ENCODE results near the gene COL19A1. TPM values are rescaled to one million over a fixed set of nuclear protein-coding genes. Genes with fewer than 3 reads are reported as not detected.

Gene COL19A1
- total RNA-seq, 1 experiment from 2014 or later: not detected

GRCh38 chr6:70221025-70221714 is 354.8 kb downstream of the COL19A1 start:
- H3K4me1 ChIP-seq (ENCODE audit: control insufficient read depth, insufficient read depth, low read length): no peaks in the 10 kb centered on the region
- no peaks in the 10 kb centered on the region for H3K36me3 ChIP-seq (ENCODE audit: control insufficient read depth, insufficient read depth, low read length)
- H3K27ac ChIP-seq (ENCODE audit: low read length): no peak overlapping the region
- intact Hi-C loops (cut with micrococcal nuclease; ENCODE audit: unreplicated experiment) (loop anchor here (1.0 to 10.0 kb wide), 6 partner anchors 66 to 796 kb away; partner anchors contain the start of gene B3GAT2), in situ Hi-C loops (cut with HindIII; ENCODE audit: low pct_unique_long_range_greater_than_20kb, low sequenced_read_pairs) (no loop called here)
- no TSS peak for BruUV-seq (replicated peaks)
- no peak overlapping the region for H3K4me3 ChIP-seq (ENCODE audit: low read depth in 2 of 2, low read length in 2 of 2)
- CTCF ChIA-PET: interaction anchor here (0.5 to 1.7 kb wide), 13 partner anchors 11 to 794 kb away, joined by 3 to 17 read pairs (median 5); partner anchors contain the start of gene B3GAT2
- H3K9me3 ChIP-seq (ENCODE audit: control insufficient read depth, insufficient read depth, low read depth, low read length): no peaks in the 10 kb centered on the region
- ATAC-seq (no peak), DNase-seq (ENCODE audit: low read depth, low spot score) (peak; percentile 13)
- no peak for TF ChIP-seq SIN3A (IDR thresholded peaks at IDR 0.05; ENCODE audit: borderline replicate concordance, insufficient read depth, low read depth, low read length)
- TF ChIP-seq REST (IDR thresholded peaks at IDR 0.05; ENCODE audit: insufficient read depth in 1 of 2, low read depth in 2 of 2, low read length in 1 of 2): no peak
- no peak for TF ChIP-seq TCF7L2 (IDR thresholded peaks at IDR 0.05; ENCODE audit: low read depth, low read length)
- no peak for TF ChIP-seq POLR2AphosphoS5 (IDR thresholded peaks at IDR 0.05; ENCODE audit: low read depth, low read length)
- peak; percentile 77; the same call in 1 of the 2 replicates for TF ChIP-seq CTCF (IDR thresholded peaks at IDR 0.05)
- POLR2A ChIA-PET: interaction anchor here (0.5 to 0.6 kb wide), 3 partner anchors 8 to 1171 kb away, joined by 3 to 4 read pairs (median 3); no protein-coding TSS in a partner anchor
- peaks cover 23% of the 10 kb centered on the region for H3K27me3 ChIP-seq (ENCODE audit: control insufficient read depth, insufficient read depth, low read length)

- Histone ChIP-seq H3K9me3 (ENCODE audit: control insufficient read depth, insufficient read depth, low read depth, low read length) (no peaks in the 10 kb centered on the region), H3K27ac (ENCODE audit: low read length) (no peak overlapping the region), H3K4me3 (ENCODE audit: low read depth in 2 of 2, low read length in 2 of 2) (no peak overlapping the region), H3K27me3 (ENCODE audit: control insufficient read depth, insufficient read depth, low read length) (peaks cover 24% of the 10 kb centered on the region), H3K36me3 (ENCODE audit: control insufficient read depth, insufficient read depth, low read length) (no peaks in the 10 kb centered on the region), H3K4me1 (ENCODE audit: control insufficient read depth, insufficient read depth, low read length) (no peaks in the 10 kb centered on the region)
- in situ Hi-C loops (cut with HindIII; ENCODE audit: low pct_unique_long_range_greater_than_20kb, low sequenced_read_pairs): no loop called here
- ChIA-PET CTCF (interaction anchor here (0.5 to 1.7 kb wide), 9 partner anchors 10 to 734 kb away, joined by 3 to 17 read pairs (median 5); partner anchors contain the start of gene B3GAT2), POLR2A (interaction anchor here (0.5 to 0.6 kb wide), 2 partner anchors 41 to 1171 kb away, joined by 3 read pairs; no protein-coding TSS in a partner anchor)
- ATAC-seq: no peak
- no peak for TF ChIP-seq TCF7L2 (IDR thresholded peaks at IDR 0.05; ENCODE audit: low read depth, low read length)
- TF ChIP-seq REST (IDR thresholded peaks at IDR 0.05; ENCODE audit: insufficient read depth in 1 of 2, low read depth in 2 of 2, low read length in 1 of 2): no peak
- TF ChIP-seq SIN3A (IDR thresholded peaks at IDR 0.05; ENCODE audit: borderline replicate concordance, insufficient read depth, low read depth, low read length): no peak
- no peak for TF ChIP-seq POLR2AphosphoS5 (IDR thresholded peaks at IDR 0.05; ENCODE audit: low read depth, low read length)
- intact Hi-C loops (cut with micrococcal nuclease; ENCODE audit: unreplicated experiment): loop anchor here (1.0 to 10.0 kb wide), 6 partner anchors 65 to 795 kb away; partner anchors contain the start of gene B3GAT2
- BruUV-seq (replicated peaks): no TSS peak
- no peak for DNase-seq (ENCODE audit: low read depth, low spot score)
Measured at GRCh38 chr6:70221715-70222438, 355.5 kb downstream of the COL19A1 start.
